HepG2 (cell line): ENCODE measurements around the gene LTBR. TPM values are rescaled to one million over a fixed set of nuclear protein-coding genes. Genes with fewer than 3 reads are reported as not detected.

Source experiments
- ATAC-seq: fragments of 200-7000 bp; cut with Tn5 transposase; 3 replicates; pipeline ENCODE4 v1.9.1; 2020; ENCODE audit warnings: mild to moderate bottlenecking, moderate library complexity
- BruUV-seq: library from RNA; stranded (reverse); fragments of 400-500 nt; replicated peaks from 2 replicates; lab custom pipeline; 2021; lab: Mats Ljungman, UMichigan
- CTCF ChIA-PET: fragments of 300-600 bp; formaldehyde crosslinking; extraction: SDS; loops from one replicate; lab custom pipeline; 2021; ENCODE audit warnings: low total read pairs, inconsistent platforms, low intra/inter-chr PET ratio; lab: Yijun Ruan, JAX
- POLR2A ChIA-PET: fragments of 350-600 bp; sonication (Branson Sonifier 250); formaldehyde crosslinking; loops from one replicate; lab custom pipeline; 2020; ENCODE audit warnings: antibody characterized with exemption, inconsistent platforms; lab: Yijun Ruan, JAX
- DNase-seq: peaks from one replicate; pipeline ENCODE4 v3.0.0-alpha.2; 2015; ENCODE audit warnings: low spot score
- FAIRE-seq: peaks from 3 replicates; lab custom pipeline; 2011; peaks lifted over from hg19 to GRCh38; lab: Jason Lieb, UNC
- H2AFZ ChIP-seq: one replicate; pipeline ENCODE4 v1.6.1; 2011; ENCODE audit warnings: low read length, inconsistent platforms
- H3K27ac ChIP-seq: fragments of 300-600 bp; 3 replicates; pipeline ENCODE4 v1.8.0; 2011; ENCODE audit warnings: mixed run types, mild to moderate bottlenecking, mixed read lengths, low read length, inconsistent platforms; ENCODE audit not compliant: insufficient read depth; ENCODE audit errors: extremely low read length
- H3K27me3 ChIP-seq, 2 experiments: fragments of 200-600 bp in 1 of 2; 2 replicates in 1 of 2; 3 replicates in 1 of 2; pipeline versions ENCODE4 v1.6.0 to v1.8.0; 2011; ENCODE audit warnings: low read length in 2 of 2, mild to moderate bottlenecking in 2 of 2, moderate library complexity in 2 of 2, inconsistent platforms in 1 of 2; ENCODE audit not compliant: insufficient read depth in 2 of 2, control insufficient read depth in 1 of 2
- H3K36me3 ChIP-seq, 2 experiments: fragments of 200-600 bp in 1 of 2; replicated peaks in 1 of 2; 2 replicates in 1 of 2; 3 replicates in 1 of 2; pipeline versions ENCODE4 v1.5.1 to v1.8.0; 2011; ENCODE audit warnings: low read length in 2 of 2, inconsistent platforms in 1 of 2; ENCODE audit not compliant: insufficient read depth in 2 of 2, control insufficient read depth in 1 of 2
- H3K4me1 ChIP-seq: 2 replicates; pipeline ENCODE4 v1.5.1; 2012; ENCODE audit warnings: low read length, inconsistent platforms; ENCODE audit not compliant: insufficient read depth
- H3K4me2 ChIP-seq: 2 replicates; pipeline ENCODE4 v1.6.0; 2011; ENCODE audit warnings: low read depth, low read length, inconsistent platforms
- H3K4me3 ChIP-seq, 3 experiments: fragments of 200-600 bp in 1 of 3; sonication (generic), shearing (Covaris generic) in 1 of 3; replicated peaks in 1 of 3; 2 replicates each; pipeline ENCODE4 v1.5.1; 2011 to 2016; ENCODE audit warnings: low read length in 3 of 3, inconsistent platforms in 2 of 3, low read depth in 2 of 3, mild to moderate bottlenecking in 2 of 3, control low read depth in 1 of 3, mixed read lengths in 1 of 3; ENCODE audit not compliant: insufficient read depth in 1 of 3
- H3K79me2 ChIP-seq: one replicate; pipeline ENCODE4 v1.6.1; 2011; ENCODE audit warnings: low read length, inconsistent platforms; ENCODE audit not compliant: insufficient read depth
- H3K9ac ChIP-seq: 2 replicates; pipeline ENCODE4 v1.6.0; 2011; ENCODE audit warnings: mild to moderate bottlenecking, low read depth, low read length, inconsistent platforms; ENCODE audit not compliant: insufficient read depth
- H3K9me3 ChIP-seq: 2 replicates; pipeline ENCODE4 v1.5.1; 2012; ENCODE audit warnings: mild to moderate bottlenecking, low read length
- H4K20me1 ChIP-seq: 2 replicates; pipeline ENCODE4 v1.6.0; 2011; ENCODE audit warnings: inconsistent platforms, mild to moderate bottlenecking, low read length, moderate library complexity; ENCODE audit not compliant: insufficient read depth
- CBX5 ChIP-seq: sonication (generic); formaldehyde crosslinking; IDR thresholded peaks from 2 replicates; pipeline ENCODE4 v1.4.0; 2020; ENCODE audit warnings: missing genetic modification reagents, borderline replicate concordance
- CEBPB ChIP-seq: IDR thresholded peaks from 2 replicates; pipeline ENCODE4 v1.6.1; 2011; ENCODE audit warnings: low read depth, low read length, improper control_type of control experiment, borderline replicate concordance
- CHD2 ChIP-seq: IDR thresholded peaks from 2 replicates; pipeline ENCODE4 v1.6.1; 2011; ENCODE audit warnings: low read depth, low read length, improper control_type of control experiment
- HIVEP1 ChIP-seq: sonication (generic); formaldehyde crosslinking; IDR thresholded peaks from 2 replicates; pipeline ENCODE4 v1.4.0; 2020; ENCODE audit warnings: mild to moderate bottlenecking, missing genetic modification reagents
- HMG20B ChIP-seq: conservative IDR thresholded peaks from 2 replicates; pipeline ENCODE4 v1.6.1; 2016; ENCODE audit warnings: missing genetic modification reagents, missing compliant biosample characterization
- IRF1 ChIP-seq: sonication (generic); formaldehyde crosslinking; IDR thresholded peaks from 2 replicates; pipeline ENCODE4 v1.4.0; 2020; ENCODE audit warnings: low read depth, mild to moderate bottlenecking, missing genetic modification reagents
- LBX2 ChIP-seq: sonication (generic); formaldehyde crosslinking; IDR thresholded peaks from 2 replicates; pipeline ENCODE4 v1.5.0; 2020; ENCODE audit warnings: missing genetic modification reagents, mild to moderate bottlenecking, borderline replicate concordance
- RFX1 ChIP-seq: fragments of 450-650 bp; IDR thresholded peaks from 2 replicates; pipeline ENCODE4 v1.6.1; 2017
- SMC3 ChIP-seq: IDR thresholded peaks from 2 replicates; pipeline ENCODE4 v1.6.1; 2011; ENCODE audit warnings: low read length, improper control_type of control experiment
- TMF1 ChIP-seq: sonication (generic); formaldehyde crosslinking; IDR thresholded peaks from 2 replicates; pipeline ENCODE4 v1.8.1; 2022; ENCODE audit warnings: low read depth, missing genetic modification reagents
- ZBTB49 ChIP-seq: sonication (generic); formaldehyde crosslinking; IDR thresholded peaks from 2 replicates; pipeline ENCODE4 v1.4.0; 2020; ENCODE audit warnings: missing genetic modification reagents, borderline replicate concordance
- ZNF121 ChIP-seq: sonication (generic); formaldehyde crosslinking; IDR thresholded peaks from 2 replicates; pipeline ENCODE4 v1.5.0; 2020; ENCODE audit warnings: mild to moderate bottlenecking, missing genetic modification reagents
- ZNF256 ChIP-seq: sonication (generic); formaldehyde crosslinking; conservative IDR thresholded peaks from 2 replicates; pipeline ENCODE4 v1.4.0; 2020; ENCODE audit warnings: missing genetic modification reagents
- ZNF263 ChIP-seq: sonication (generic); formaldehyde crosslinking; IDR thresholded peaks from 2 replicates; pipeline ENCODE4 v1.4.0; 2020; ENCODE audit warnings: missing genetic modification reagents
- ZNF687 ChIP-seq: sonication (generic); formaldehyde crosslinking; IDR thresholded peaks from 2 replicates; pipeline ENCODE4 v1.5.1; 2020; ENCODE audit warnings: mild to moderate bottlenecking, missing genetic modification reagents, moderate library complexity
- WGBS: methylation state at CpG from one replicate; pipeline ENCODE4 v1.1.6; 2017; ENCODE audit warnings: low lambda C conversion rate; 5-methylcytosine and 5-hydroxymethylcytosine counted together
- in situ Hi-C: cut with HindIII; loops from 2 replicates; pipeline ENCODE4 v1.10.0; 2017; ENCODE audit warnings: low pct_unique_long_range_greater_than_20kb; ENCODE audit not compliant: extremely low pct_ligation_motif_present
- intact Hi-C: fragments of 100-400 bp; cut with micrococcal nuclease; formaldehyde crosslinking; loops from one replicate; pipeline ENCODE4 v1.10.0; 2022; ENCODE audit not compliant: unreplicated experiment
- polyA plus RNA-seq, 8 experiments: library from polyadenylated mRNA; depleted of rRNA in 3 of 8; stranded (reverse) in 7 of 8; unstranded in 1 of 8; fragments of >200 nt; fragmentation: Illumina TruSeq in 4 of 8; extraction: Trizol in 4 of 8; gene quantifications; 2 replicates each; pipeline versions ENCODE4 v1.2.1 to v1.2.3, GENCODE V29; 2011 to 2016; ENCODE audit warnings: low read depth in 4 of 8, missing spikeins in 1 of 8, mixed read lengths in 1 of 8; ENCODE audit not compliant: insufficient read depth in 1 of 8
- total RNA-seq, 5 experiments: library from RNA; depleted of rRNA; stranded (reverse); fragments of >200 nt; fragmentation: Illumina TruSeq; extraction: Trizol; gene quantifications; 2 replicates each; pipeline ENCODE4 v1.2.3, GENCODE V29; 2016; ENCODE audit warnings: low read depth in 1 of 5

Gene LTBR
- total and polyA plus RNA-seq, 2 of the 13 experiments (the other 11 are each of a cell fraction or from before 2014, with no cell fraction given), result 31.4 to 34.8 TPM

GRCh38 chr12:6334359-6334758, 49.6 kb upstream of the LTBR start:
- Histone ChIP-seq H3K36me3 (peaks cover 23 to 46% of the 10 kb centered on the region in 2 experiments; a peak in 4 of 5 replicates), H3K79me2 (peaks cover 42% of the 10 kb centered on the region), H2AFZ (no peak overlapping the region), H4K20me1 (no peaks in the 10 kb centered on the region; the same call in 1 of the 2 replicates), H3K27ac (peak overlapping the region; percentile 97), H3K27me3 (no peaks in the 10 kb centered on the region), H3K4me1 (peaks cover 55% of the 10 kb centered on the region), H3K9me3 (no peaks in the 10 kb centered on the region), H3K4me2 (peak overlapping the region; percentile 96), H3K4me3 (no peak overlapping the region), H3K9ac (peak overlapping the region; percentile 95; the same call in 1 of the 2 replicates)
- DNase-seq, result no peak
- CTCF ChIA-PET, result no interaction called here
- no peak for FAIRE-seq
- in situ Hi-C loops (no loop called here), intact Hi-C loops (loop anchor here (10.0 kb wide), 1 partner anchor 130 kb away; no protein-coding TSS in a partner anchor)
- POLR2A ChIA-PET, result interaction anchor here (0.8 to 11.0 kb wide), 16 partner anchors 8 to 208 kb away, joined by 3 to 278 read pairs (median 48); partner anchors contain the start of genes LTBR, MRPL51, PLEKHG6 and SCNN1A
- TF ChIP-seq HMG20B (CRISPR knock-in tag) (no peak), TMF1 (CRISPR knock-in tag) (no peak), HIVEP1 (no peak), RFX1 (no peak), ZNF256 (CRISPR knock-in tag) (no peak), CEBPB (0 out of 2 replicates have a peak, but pooled peaks have one; percentile 7), CHD2 (no peak), ZBTB49 (CRISPR knock-in tag) (no peak), ZNF687 (CRISPR knock-in tag) (no peak), LBX2 (no peak), CBX5 (CRISPR knock-in tag) (no peak), ZNF263 (CRISPR knock-in tag) (0 out of 2 replicates have a peak, but pooled peaks have one; percentile 9), SMC3 (no peak), IRF1 (no peak), ZNF121 (CRISPR knock-in tag) (peak; percentile 93)
- no TSS peak for BruUV-seq
- ATAC-seq, result no peak
- WGBS, result 89% methylated on average over 5 of the region's 5 CpGs
